Measurements from ENCODE around the gene LSM2. TPM values are rescaled to one million over a fixed set of nuclear protein-coding genes. Genes with fewer than 3 reads are reported as not detected.
"Not testable (repeated sequence)": the region's sequence is repeated elsewhere in the genome, so short reads cannot be mapped to it uniquely, and the experiment has no call there.

The LSM2 gene
- total and polyA plus RNA-seq, 2 donors from 2014 or later: 41.6 to 70.6 TPM

GRCh38 chr6:31795616-31796298 is 11.0 kb downstream of the LSM2 start, which contains the start of gene VARS1:
TSS of gene VARS1 (minus strand) at chr6:31795752. CDS start at chr6:31795217, 535 bp downstream.
- Histone ChIP-seq H3K4me1 (ENCODE audit: control insufficient read depth in 2 of 3, insufficient read depth in 2 of 3, low read depth in 1 of 3, low read length in 3 of 3) (peaks cover 0 to 5% (median 0%) of the 10 kb centered on the region in 3 donors), H3K4me3 (ENCODE audit: low read length in 3 of 3) (peak within 1 kb of the TSS; percentile 78 to 94 (median 91)), H3K9me3 (ENCODE audit: control insufficient read depth in 2 of 3, insufficient read depth in 1 of 3, low read length in 3 of 3) (no peaks in the 10 kb centered on the region), H3K27ac (ENCODE audit: low read depth in 2 of 2, low read length in 2 of 2) (peak within 1 kb of the TSS; percentile 91 to 92), H3K9ac (ENCODE audit: low read length in 3 of 3) (peak within 1 kb of the TSS; percentile 76 to 99 (median 98)), H3K36me3 (ENCODE audit: control insufficient read depth in 2 of 3, insufficient read depth in 3 of 3, low read length in 3 of 3) (no peaks in the 10 kb centered on the region), H3K27me3 (ENCODE audit: control insufficient read depth, insufficient read depth, low read length) (no peaks in the 10 kb centered on the region)
- FAIRE-seq: no peak
- peak; percentile 83 for TF ChIP-seq CTCF (IDR thresholded peaks at IDR 0.05; ENCODE audit: borderline replicate concordance, extremely low read depth, insufficient read depth)
- peak; percentile 90 to 98 (median 94) for DNase-seq
- intact Hi-C loops (cut with DNase I): no loop called here

- no peak for TF ChIP-seq CTCF (IDR thresholded peaks at IDR 0.05; ENCODE audit: borderline replicate concordance, extremely low read depth, insufficient read depth)
- H3K9ac ChIP-seq (ENCODE audit: low read length in 3 of 3): peak overlapping the region; percentile 76 to 99 (median 98)
- no peaks in the 10 kb centered on the region for H3K9me3 ChIP-seq (ENCODE audit: control insufficient read depth in 2 of 3, insufficient read depth in 1 of 3, low read length in 3 of 3)
- intact Hi-C loops (cut with DNase I): no loop called here
- no peaks in the 10 kb centered on the region for H3K36me3 ChIP-seq (ENCODE audit: control insufficient read depth in 2 of 3, insufficient read depth in 3 of 3, low read length in 3 of 3)
- DNase-seq (peak; percentile 31 to 86 (median 49)), FAIRE-seq (no peak)
- H3K27ac ChIP-seq (ENCODE audit: low read depth in 2 of 2, low read length in 2 of 2): peak overlapping the region; percentile 91 to 92
- H3K27me3 ChIP-seq (ENCODE audit: control insufficient read depth, insufficient read depth, low read length): no peaks in the 10 kb centered on the region
- peaks cover 0 to 5% (median 0%) of the 10 kb centered on the region in 3 donors for H3K4me1 ChIP-seq (ENCODE audit: control insufficient read depth in 2 of 3, insufficient read depth in 2 of 3, low read depth in 1 of 3, low read length in 3 of 3)
- peak overlapping the region; percentile 78 to 94 (median 91) for H3K4me3 ChIP-seq (ENCODE audit: low read length in 3 of 3)
Observed at GRCh38 chr6:31794866-31795615, 11.7 kb downstream of the LSM2 start.

- no peak for FAIRE-seq
- H3K9ac ChIP-seq (ENCODE audit: low read length in 3 of 3): peak overlapping the region; percentile 21 to 99 (median 98)
- peak overlapping the region; percentile 91 to 92 for H3K27ac ChIP-seq (ENCODE audit: low read depth in 2 of 2, low read length in 2 of 2)
- H3K4me3 ChIP-seq (ENCODE audit: low read length in 3 of 3): peak overlapping the region; percentile 57 to 94 (median 91)
- intact Hi-C loops (cut with DNase I): no loop called here
- no peaks in the 10 kb centered on the region for H3K27me3 ChIP-seq (ENCODE audit: control insufficient read depth, insufficient read depth, low read length)
- H3K4me1 ChIP-seq (ENCODE audit: control insufficient read depth in 2 of 3, insufficient read depth in 2 of 3, low read depth in 1 of 3, low read length in 3 of 3): peaks cover 0 to 5% (median 0%) of the 10 kb centered on the region in 3 donors
- TF ChIP-seq CTCF (IDR thresholded peaks at IDR 0.05; ENCODE audit: borderline replicate concordance, extremely low read depth, insufficient read depth): no peak
- no peaks in the 10 kb centered on the region for H3K9me3 ChIP-seq (ENCODE audit: control insufficient read depth in 2 of 3, insufficient read depth in 1 of 3, low read length in 3 of 3)
- no peaks in the 10 kb centered on the region for H3K36me3 ChIP-seq (ENCODE audit: control insufficient read depth in 2 of 3, insufficient read depth in 3 of 3, low read length in 3 of 3)
- DNase-seq: peak in 1 of 5 donors; percentile 28
Observed at GRCh38 chr6:31794294-31794865, 12.4 kb downstream of the LSM2 start.

- DNase-seq; H3K4me1 ChIP-seq (ENCODE audit: control insufficient read depth in 2 of 3, insufficient read depth in 2 of 3, low read depth in 1 of 3, low read length in 3 of 3); H3K27ac ChIP-seq (ENCODE audit: low read depth in 2 of 2, low read length in 2 of 2); intact Hi-C loops (cut with DNase I); H3K27me3 ChIP-seq (ENCODE audit: control insufficient read depth, insufficient read depth, low read length); FAIRE-seq; H3K9me3 ChIP-seq (ENCODE audit: control insufficient read depth in 2 of 3, insufficient read depth in 1 of 3, low read length in 3 of 3); H3K36me3 ChIP-seq (ENCODE audit: control insufficient read depth in 2 of 3, insufficient read depth in 3 of 3, low read length in 3 of 3): not testable (repeated sequence)
- Histone ChIP-seq H3K4me3 (ENCODE audit: low read length in 3 of 3) (peak overlapping the region in 1 of 3 donors; percentile 57), H3K9ac (ENCODE audit: low read length in 3 of 3) (peak overlapping the region in 2 of 3 donors; percentile 7 to 99)
Observed at GRCh38 chr6:31793927-31794245, 12.9 kb downstream of the LSM2 start.

Data from kidney (tissue), 14 donors.